Activated CD4-positive, alpha-beta T cell treated with anti-CD3 and anti-CD28 coated beads, Interleukin-2, Interleukin-4, amounts not matched to agents 100 ng/mL and 50 ng/mL, durations not matched to agents 16 hours and 8 hours (primary cell): ENCODE measurements around the gene GABRQ.
"Not testable (repeated sequence)": the region's sequence is repeated elsewhere in the genome, so short reads cannot be mapped to it uniquely, and the experiment has no call there.

ENCODE experiments used
- DNase-seq: peaks from one replicate; pipeline ENCODE4 v3.0.0-alpha.2; 2020; ENCODE audit warnings: low spot score

GABRQ gene

GRCh38 chrX:152658302-152658701, 20.6 kb downstream of the GABRQ start:
- no peak for DNase-seq

GRCh38 chrX:152663086-152663485, 25.4 kb downstream of the GABRQ start:
- no peak for DNase-seq

- no peak for DNase-seq
These were observed 36.4 kb downstream of the GABRQ start for GRCh38 chrX:152674135-152674534.

- not testable (repeated sequence) for DNase-seq
These were observed 37.0 kb downstream of the GABRQ start for GRCh38 chrX:152674652-152675051.

GRCh38 chrX:152681012-152681411, 43.3 kb downstream of the GABRQ start:
- DNase-seq: not testable (repeated sequence)

GRCh38 chrX:152697952-152698931, 60.5 kb downstream of the GABRQ start, which contains the start of gene MAGEA3:
MAGEA3 (plus strand) TSS chrX:152698794; CDS start chrX:152700833, 2,039 bp downstream.
- DNase-seq: not testable (repeated sequence)

GRCh38 chrX:152700390-152700789, 62.7 kb downstream of the GABRQ start:
- DNase-seq: not testable (repeated sequence)

- not testable (repeated sequence) for DNase-seq
These were observed 68.8 kb downstream of the GABRQ start for GRCh38 chrX:152706500-152706899.
